ENCODE measurements around the gene PARP12.
A peak's percentile ranks its signal among the peaks of the same experiment; 100 is the strongest.

PARP12 gene

GRCh38 chr7:140060243-140060630 is 2.5 kb downstream of the PARP12 start:
- DNase-seq (no peak), ATAC-seq (ENCODE audit: insufficient read depth, low read depth) (no peak)
- peak overlapping the region; percentile 93 for H3K4me2 ChIP-seq (ENCODE audit: insufficient read depth, low read length)
- peaks cover 57% of the 10 kb centered on the region for H3K79me2 ChIP-seq (ENCODE audit: insufficient read depth, low read length)
- TF ChIP-seq EZH2 (IDR thresholded peaks at IDR 0.05; ENCODE audit: borderline replicate concordance, low read depth, low read length, severe bottlenecking): no peak
- TF ChIP-seq CTCF (IDR thresholded peaks at IDR 0.05; ENCODE audit: borderline replicate concordance, extremely low read depth, low read length, poor library complexity, severe bottlenecking): no peak
- H3K27ac ChIP-seq (ENCODE audit: low read length): no peak overlapping the region; the same call in 1 of the 2 replicates
- peaks cover 29% of the 10 kb centered on the region for H4K20me1 ChIP-seq (ENCODE audit: insufficient read depth, low read length)
- H3K4me1 ChIP-seq (ENCODE audit: insufficient read depth, low read length): peaks cover 51% of the 10 kb centered on the region
- no peak overlapping the region for H2AFZ ChIP-seq (ENCODE audit: low read depth, low read length)
- no peaks in the 10 kb centered on the region for H3K9me3 ChIP-seq (ENCODE audit: insufficient read depth, low read length, severe bottlenecking)
- peak overlapping the region in 1 of 2 experiments; percentile 93; a peak in 1 of 4 replicates for H3K4me3 ChIP-seq (ENCODE audit: low read depth in 1 of 2, low read length in 2 of 2)
- H3K36me3 ChIP-seq (ENCODE audit: insufficient read depth, low read length): peaks cover 27% of the 10 kb centered on the region
- H3K27me3 ChIP-seq (ENCODE audit: insufficient read depth, low read length, poor library complexity): no peaks in the 10 kb centered on the region
- peak overlapping the region; percentile 86; the same call in 1 of the 2 replicates for H3K9ac ChIP-seq (ENCODE audit: low read depth, low read length)

GRCh38 chr7:140059273-140060242 is 3.2 kb downstream of the PARP12 start:
- DNase-seq: no peak
- peak overlapping the region; percentile 93; the same call in 1 of the 2 replicates for H3K4me2 ChIP-seq (ENCODE audit: insufficient read depth, low read length)
- no peak overlapping the region for H3K27ac ChIP-seq (ENCODE audit: low read length)
- TF ChIP-seq EZH2 (IDR thresholded peaks at IDR 0.05; ENCODE audit: borderline replicate concordance, low read depth, low read length, severe bottlenecking) (no peak), CTCF (IDR thresholded peaks at IDR 0.05; ENCODE audit: borderline replicate concordance, extremely low read depth, low read length, poor library complexity, severe bottlenecking) (no peak)
- no peaks in the 10 kb centered on the region for H3K9me3 ChIP-seq (ENCODE audit: insufficient read depth, low read length, severe bottlenecking)
- no peaks in the 10 kb centered on the region for H3K27me3 ChIP-seq (ENCODE audit: insufficient read depth, low read length, poor library complexity)
- H3K36me3 ChIP-seq (ENCODE audit: insufficient read depth, low read length): peaks cover 32% of the 10 kb centered on the region
- no peak for ATAC-seq (ENCODE audit: insufficient read depth, low read depth)
- H3K4me3 ChIP-seq (ENCODE audit: low read depth in 1 of 2, low read length in 2 of 2): 0 out of 4 replicates have a peak overlapping the region, but pooled peaks of 1 of the 2 experiments have one; percentile 93
- no peak overlapping the region for H3K9ac ChIP-seq (ENCODE audit: low read depth, low read length)
- H4K20me1 ChIP-seq (ENCODE audit: insufficient read depth, low read length): peaks cover 29% of the 10 kb centered on the region
- no peak overlapping the region for H2AFZ ChIP-seq (ENCODE audit: low read depth, low read length)
- peaks cover 57% of the 10 kb centered on the region for H3K79me2 ChIP-seq (ENCODE audit: insufficient read depth, low read length)
- H3K4me1 ChIP-seq (ENCODE audit: insufficient read depth, low read length): peaks cover 51% of the 10 kb centered on the region

- no peak for ATAC-seq (ENCODE audit: insufficient read depth, low read depth)
- Histone ChIP-seq H3K36me3 (ENCODE audit: insufficient read depth, low read length) (peaks cover 42% of the 10 kb centered on the region), H4K20me1 (ENCODE audit: insufficient read depth, low read length) (peaks cover 29% of the 10 kb centered on the region), H2AFZ (ENCODE audit: low read depth, low read length) (no peak overlapping the region), H3K27ac (ENCODE audit: low read length) (no peak overlapping the region), H3K9ac (ENCODE audit: low read depth, low read length) (no peak overlapping the region), H3K79me2 (ENCODE audit: insufficient read depth, low read length) (peaks cover 57% of the 10 kb centered on the region), H3K9me3 (ENCODE audit: insufficient read depth, low read length, severe bottlenecking) (no peaks in the 10 kb centered on the region), H3K4me3 (ENCODE audit: low read depth in 1 of 2, low read length in 2 of 2) (no peak overlapping the region), H3K27me3 (ENCODE audit: insufficient read depth, low read length, poor library complexity) (no peaks in the 10 kb centered on the region), H3K4me1 (ENCODE audit: insufficient read depth, low read length) (peaks cover 49% of the 10 kb centered on the region), H3K4me2 (ENCODE audit: insufficient read depth, low read length) (no peak overlapping the region)
- TF ChIP-seq CTCF (IDR thresholded peaks at IDR 0.05; ENCODE audit: borderline replicate concordance, extremely low read depth, low read length, poor library complexity, severe bottlenecking) (no peak), EZH2 (IDR thresholded peaks at IDR 0.05; ENCODE audit: borderline replicate concordance, low read depth, low read length, severe bottlenecking) (no peak)
- DNase-seq: no peak
Measured at GRCh38 chr7:140058517-140058916, 4.2 kb downstream of the PARP12 start.
